HepG2 (cell line): ENCODE data around the gene NECAB2. TPM values are rescaled to one million over a fixed set of nuclear protein-coding genes. Genes with fewer than 3 reads are reported as not detected.

Source experiments
- ATAC-seq: fragments of 200-7000 bp; cut with Tn5 transposase; 3 replicates; pipeline ENCODE4 v1.9.1; 2020; ENCODE audit warnings: mild to moderate bottlenecking, moderate library complexity
- BruUV-seq: library from RNA; stranded (reverse); fragments of 400-500 nt; replicated peaks from 2 replicates; lab custom pipeline; 2021; lab: Mats Ljungman, UMichigan
- CTCF ChIA-PET: fragments of 300-600 bp; formaldehyde crosslinking; extraction: SDS; loops from one replicate; lab custom pipeline; 2021; ENCODE audit warnings: low total read pairs, inconsistent platforms, low intra/inter-chr PET ratio; lab: Yijun Ruan, JAX
- POLR2A ChIA-PET: fragments of 350-600 bp; sonication (Branson Sonifier 250); formaldehyde crosslinking; loops from one replicate; lab custom pipeline; 2020; ENCODE audit warnings: antibody characterized with exemption, inconsistent platforms; lab: Yijun Ruan, JAX
- DNase-seq: peaks from one replicate; pipeline ENCODE4 v3.0.0-alpha.2; 2015; ENCODE audit warnings: low spot score
- FAIRE-seq: peaks from 3 replicates; lab custom pipeline; 2011; peaks lifted over from hg19 to GRCh38; lab: Jason Lieb, UNC
- H2AFZ ChIP-seq: one replicate; pipeline ENCODE4 v1.6.1; 2011; ENCODE audit warnings: low read length, inconsistent platforms
- H3K27ac ChIP-seq: fragments of 300-600 bp; 3 replicates; pipeline ENCODE4 v1.8.0; 2011; ENCODE audit warnings: mixed run types, mild to moderate bottlenecking, mixed read lengths, low read length, inconsistent platforms; ENCODE audit not compliant: insufficient read depth; ENCODE audit errors: extremely low read length
- H3K27me3 ChIP-seq, 2 experiments: fragments of 200-600 bp in 1 of 2; 2 replicates in 1 of 2; 3 replicates in 1 of 2; pipeline versions ENCODE4 v1.6.0 to v1.8.0; 2011; ENCODE audit warnings: low read length in 2 of 2, mild to moderate bottlenecking in 2 of 2, moderate library complexity in 2 of 2, inconsistent platforms in 1 of 2; ENCODE audit not compliant: insufficient read depth in 2 of 2, control insufficient read depth in 1 of 2
- H3K36me3 ChIP-seq, 2 experiments: fragments of 200-600 bp in 1 of 2; replicated peaks in 1 of 2; 2 replicates in 1 of 2; 3 replicates in 1 of 2; pipeline versions ENCODE4 v1.5.1 to v1.8.0; 2011; ENCODE audit warnings: low read length in 2 of 2, inconsistent platforms in 1 of 2; ENCODE audit not compliant: insufficient read depth in 2 of 2, control insufficient read depth in 1 of 2
- H3K4me1 ChIP-seq: 2 replicates; pipeline ENCODE4 v1.5.1; 2012; ENCODE audit warnings: low read length, inconsistent platforms; ENCODE audit not compliant: insufficient read depth
- H3K4me2 ChIP-seq: 2 replicates; pipeline ENCODE4 v1.6.0; 2011; ENCODE audit warnings: low read depth, low read length, inconsistent platforms
- H3K4me3 ChIP-seq, 3 experiments: fragments of 200-600 bp in 1 of 3; sonication (generic), shearing (Covaris generic) in 1 of 3; replicated peaks in 1 of 3; 2 replicates each; pipeline ENCODE4 v1.5.1; 2011 to 2016; ENCODE audit warnings: low read length in 3 of 3, inconsistent platforms in 2 of 3, low read depth in 2 of 3, mild to moderate bottlenecking in 2 of 3, control low read depth in 1 of 3, mixed read lengths in 1 of 3; ENCODE audit not compliant: insufficient read depth in 1 of 3
- H3K79me2 ChIP-seq: one replicate; pipeline ENCODE4 v1.6.1; 2011; ENCODE audit warnings: low read length, inconsistent platforms; ENCODE audit not compliant: insufficient read depth
- H3K9ac ChIP-seq: 2 replicates; pipeline ENCODE4 v1.6.0; 2011; ENCODE audit warnings: mild to moderate bottlenecking, low read depth, low read length, inconsistent platforms; ENCODE audit not compliant: insufficient read depth
- H3K9me3 ChIP-seq: 2 replicates; pipeline ENCODE4 v1.5.1; 2012; ENCODE audit warnings: mild to moderate bottlenecking, low read length
- H4K20me1 ChIP-seq: 2 replicates; pipeline ENCODE4 v1.6.0; 2011; ENCODE audit warnings: inconsistent platforms, mild to moderate bottlenecking, low read length, moderate library complexity; ENCODE audit not compliant: insufficient read depth
- ARNT ChIP-seq: fragments of 450-650 bp; IDR thresholded peaks from 2 replicates; pipeline ENCODE4 v1.6.1; 2017
- CCAR2 ChIP-seq: fragments of 200-400 bp; formaldehyde crosslinking; optimal IDR thresholded peaks from 2 replicates; pipeline ENCODE3; 2018; ENCODE audit warnings: low read depth, mild to moderate bottlenecking, low read length, moderate library complexity
- ERF ChIP-seq: IDR thresholded peaks from 2 replicates; pipeline ENCODE4 v1.6.1; 2018; ENCODE audit warnings: missing biosample characterization, missing genetic modification reagents
- GPN1 ChIP-seq: sonication (generic); formaldehyde crosslinking; IDR thresholded peaks from 2 replicates; pipeline ENCODE4 v1.5.1; 2020; ENCODE audit warnings: missing genetic modification reagents, borderline replicate concordance
- HNF4A ChIP-seq: sonication (generic); formaldehyde crosslinking; IDR thresholded peaks from 2 replicates; pipeline ENCODE4 v1.4.0; 2020; ENCODE audit warnings: missing genetic modification reagents
- HNF4G ChIP-seq, 2 experiments: sonication (generic) in 1 of 2; formaldehyde crosslinking in 1 of 2; IDR thresholded peaks; 2 replicates each; pipeline versions ENCODE4 v1.4.0 to v1.6.1; 2011 to 2020; ENCODE audit warnings: borderline replicate concordance in 2 of 2, low read depth in 2 of 2, mild to moderate bottlenecking in 2 of 2, low read length in 1 of 2, missing genetic modification reagents in 1 of 2, moderate library complexity in 1 of 2
- NFATC3 ChIP-seq: sonication (generic); formaldehyde crosslinking; IDR thresholded peaks from 2 replicates; pipeline ENCODE4 v1.5.1; 2020; ENCODE audit warnings: mild to moderate bottlenecking, missing genetic modification reagents
- NR2F2 ChIP-seq: IDR thresholded peaks from 2 replicates; pipeline ENCODE4 v1.6.1; 2012; ENCODE audit warnings: low read depth, inconsistent platforms, borderline replicate concordance
- NR3C1 ChIP-seq: sonication (generic); formaldehyde crosslinking; IDR thresholded peaks from 2 replicates; pipeline ENCODE4 v1.4.0; 2020; ENCODE audit warnings: missing genetic modification reagents
- RFXAP ChIP-seq: sonication (generic); formaldehyde crosslinking; IDR thresholded peaks from 2 replicates; pipeline ENCODE4 v1.4.0; 2020; ENCODE audit warnings: missing genetic modification reagents, borderline replicate concordance
- SMAD3 ChIP-seq: sonication (generic); formaldehyde crosslinking; IDR thresholded peaks from 2 replicates; pipeline ENCODE4 v1.4.0; 2020; ENCODE audit warnings: missing genetic modification reagents
- THYN1 ChIP-seq: sonication (generic); formaldehyde crosslinking; IDR thresholded peaks from 2 replicates; pipeline ENCODE4 v1.8.1; 2023; ENCODE audit warnings: low read depth, mild to moderate bottlenecking, moderate library complexity, missing genetic modification reagents, borderline replicate concordance
- ZKSCAN1 ChIP-seq: fragments of 150-350 bp; IDR thresholded peaks from 2 replicates; pipeline ENCODE4 v1.6.1; 2014; ENCODE audit warnings: low read length
- ZMYM2 ChIP-seq: sonication (generic); formaldehyde crosslinking; IDR thresholded peaks from 2 replicates; pipeline ENCODE4 v1.8.0; 2022; ENCODE audit warnings: mild to moderate bottlenecking, missing genetic modification reagents
- ZNF264 ChIP-seq: sonication (generic); formaldehyde crosslinking; IDR thresholded peaks from 2 replicates; pipeline ENCODE4 v1.4.0; 2020; ENCODE audit warnings: missing genetic modification reagents
- ZNF3 ChIP-seq: IDR thresholded peaks from 2 replicates; pipeline ENCODE4 v1.7.0; 2017; ENCODE audit warnings: inconsistent platforms
- ZNF326 ChIP-seq: sonication (generic); formaldehyde crosslinking; IDR thresholded peaks from 2 replicates; pipeline ENCODE4 v1.4.0; 2020; ENCODE audit warnings: missing genetic modification reagents, borderline replicate concordance
- WGBS: methylation state at CpG from one replicate; pipeline ENCODE4 v1.1.6; 2017; ENCODE audit warnings: low lambda C conversion rate; 5-methylcytosine and 5-hydroxymethylcytosine counted together
- in situ Hi-C: cut with HindIII; loops from 2 replicates; pipeline ENCODE4 v1.10.0; 2017; ENCODE audit warnings: low pct_unique_long_range_greater_than_20kb; ENCODE audit not compliant: extremely low pct_ligation_motif_present
- intact Hi-C: fragments of 100-400 bp; cut with micrococcal nuclease; formaldehyde crosslinking; loops from one replicate; pipeline ENCODE4 v1.10.0; 2022; ENCODE audit not compliant: unreplicated experiment
- polyA plus RNA-seq, 8 experiments: library from polyadenylated mRNA; depleted of rRNA in 3 of 8; stranded (reverse) in 7 of 8; unstranded in 1 of 8; fragments of >200 nt; fragmentation: Illumina TruSeq in 4 of 8; extraction: Trizol in 4 of 8; gene quantifications; 2 replicates each; pipeline versions ENCODE4 v1.2.1 to v1.2.3, GENCODE V29; 2011 to 2016; ENCODE audit warnings: low read depth in 4 of 8, missing spikeins in 1 of 8, mixed read lengths in 1 of 8; ENCODE audit not compliant: insufficient read depth in 1 of 8
- total RNA-seq, 5 experiments: library from RNA; depleted of rRNA; stranded (reverse); fragments of >200 nt; fragmentation: Illumina TruSeq; extraction: Trizol; gene quantifications; 2 replicates each; pipeline ENCODE4 v1.2.3, GENCODE V29; 2016; ENCODE audit warnings: low read depth in 1 of 5
- TF ChIP-seq, protein P1 (sequence below): IDR thresholded peaks from 2 replicates; pipeline ENCODE4 v1.4.0; 2020; ENCODE audit warnings: mild to moderate bottlenecking, missing genetic modification reagents
- TF ChIP-seq, protein P2 (sequence below): sonication (generic); formaldehyde crosslinking; IDR thresholded peaks from 2 replicates; pipeline ENCODE4 v1.4.0; 2020; ENCODE audit warnings: missing genetic modification reagents, mild to moderate bottlenecking, borderline replicate concordance
- TF ChIP-seq, protein P3 (sequence below): sonication (generic); formaldehyde crosslinking; IDR thresholded peaks from 2 replicates; pipeline ENCODE4 v1.5.0; 2020; ENCODE audit warnings: missing genetic modification reagents, mild to moderate bottlenecking, borderline replicate concordance

Gene NECAB2
- total and polyA plus RNA-seq, 2 of the 13 experiments (the other 11 are each of a cell fraction or from before 2014, with no cell fraction given): 0.21 to 0.49 TPM

DNA sequence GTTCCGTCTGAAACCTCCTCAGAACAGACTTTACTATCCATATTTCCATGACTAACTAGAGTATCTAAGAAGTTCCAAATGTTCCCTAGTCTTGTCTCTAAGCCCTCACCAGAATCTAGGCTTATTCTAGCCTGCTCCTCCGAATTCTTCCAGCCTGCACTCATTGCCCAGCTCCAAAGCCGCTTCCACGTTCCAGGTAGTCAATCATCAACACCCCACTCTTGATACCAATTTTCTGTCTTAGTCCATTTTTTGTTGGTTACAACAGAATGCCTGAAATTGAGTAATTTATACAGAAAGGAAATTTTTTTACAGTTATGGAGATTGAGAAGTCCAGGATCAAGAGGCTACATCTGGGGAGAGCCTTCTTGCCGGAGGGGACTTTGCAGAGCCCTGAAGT, 53.4 kb downstream of the NECAB2 start:
- BruUV-seq: no TSS peak
- no peak overlapping the region for H2AFZ ChIP-seq
- ChIA-PET CTCF (no interaction called here), POLR2A (no interaction called here)
- no peak overlapping the region for H3K9ac ChIP-seq
- FAIRE-seq: no peak
- no peak overlapping the region for H3K27ac ChIP-seq
- H3K79me2 ChIP-seq: no peaks in the 10 kb centered on the region
- peaks cover 54% of the 10 kb centered on the region for H3K4me1 ChIP-seq
- WGBS: 57% methylated on average over 5 of the region's 5 CpGs
- no peak overlapping the region for H3K4me2 ChIP-seq
- H3K9me3 ChIP-seq: peaks cover 23% of the 10 kb centered on the region
- no peaks in the 10 kb centered on the region for H3K27me3 ChIP-seq
- intact Hi-C loops (no loop called here), in situ Hi-C loops (no loop called here)
- no peaks in the 10 kb centered on the region for H3K36me3 ChIP-seq
- ATAC-seq: no peak
- H3K4me3 ChIP-seq: no peak overlapping the region
- no peaks in the 10 kb centered on the region for H4K20me1 ChIP-seq
- DNase-seq: no peak
- TF ChIP-seq NR2F2 (no peak), RFXAP (CRISPR knock-in tag) (no peak), SMAD3 (CRISPR knock-in tag) (no peak), NR3C1 (no peak), HNF4A (CRISPR knock-in tag) (no peak), CCAR2 (no peak), HNF4G (IDR thresholded peaks at IDR 0.05; ENCODE audit: borderline replicate concordance, low read depth, low read length) (no peak), HNF4G (CRISPR knock-in tag; IDR thresholded peaks at IDR 0.05; ENCODE audit: borderline replicate concordance, low read depth) (no peak), GPN1 (CRISPR knock-in tag) (no peak), ZMYM2 (CRISPR knock-in tag) (no peak), ZNF326 (CRISPR knock-in tag) (no peak), ERF (CRISPR knock-in tag) (no peak), ZKSCAN1 (no peak), NFATC3 (CRISPR knock-in tag) (no peak), ZNF264 (no peak), ZNF3 (CRISPR knock-in tag) (no peak), ARNT (no peak), THYN1 (CRISPR knock-in tag) (no peak)
- TF ChIP-seq, protein P1, sequence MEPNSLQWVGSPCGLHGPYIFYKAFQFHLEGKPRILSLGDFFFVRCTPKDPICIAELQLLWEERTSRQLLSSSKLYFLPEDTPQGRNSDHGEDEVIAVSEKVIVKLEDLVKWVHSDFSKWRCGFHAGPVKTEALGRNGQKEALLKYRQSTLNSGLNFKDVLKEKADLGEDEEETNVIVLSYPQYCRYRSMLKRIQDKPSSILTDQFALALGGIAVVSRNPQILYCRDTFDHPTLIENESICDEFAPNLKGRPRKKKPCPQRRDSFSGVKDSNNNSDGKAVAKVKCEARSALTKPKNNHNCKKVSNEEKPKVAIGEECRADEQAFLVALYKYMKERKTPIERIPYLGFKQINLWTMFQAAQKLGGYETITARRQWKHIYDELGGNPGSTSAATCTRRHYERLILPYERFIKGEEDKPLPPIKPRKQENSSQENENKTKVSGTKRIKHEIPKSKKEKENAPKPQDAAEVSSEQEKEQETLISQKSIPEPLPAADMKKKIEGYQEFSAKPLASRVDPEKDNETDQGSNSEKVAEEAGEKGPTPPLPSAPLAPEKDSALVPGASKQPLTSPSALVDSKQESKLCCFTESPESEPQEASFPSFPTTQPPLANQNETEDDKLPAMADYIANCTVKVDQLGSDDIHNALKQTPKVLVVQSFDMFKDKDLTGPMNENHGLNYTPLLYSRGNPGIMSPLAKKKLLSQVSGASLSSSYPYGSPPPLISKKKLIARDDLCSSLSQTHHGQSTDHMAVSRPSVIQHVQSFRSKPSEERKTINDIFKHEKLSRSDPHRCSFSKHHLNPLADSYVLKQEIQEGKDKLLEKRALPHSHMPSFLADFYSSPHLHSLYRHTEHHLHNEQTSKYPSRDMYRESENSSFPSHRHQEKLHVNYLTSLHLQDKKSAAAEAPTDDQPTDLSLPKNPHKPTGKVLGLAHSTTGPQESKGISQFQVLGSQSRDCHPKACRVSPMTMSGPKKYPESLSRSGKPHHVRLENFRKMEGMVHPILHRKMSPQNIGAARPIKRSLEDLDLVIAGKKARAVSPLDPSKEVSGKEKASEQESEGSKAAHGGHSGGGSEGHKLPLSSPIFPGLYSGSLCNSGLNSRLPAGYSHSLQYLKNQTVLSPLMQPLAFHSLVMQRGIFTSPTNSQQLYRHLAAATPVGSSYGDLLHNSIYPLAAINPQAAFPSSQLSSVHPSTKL (CRISPR knock-in tag): no peak
- TF ChIP-seq, protein P2, sequence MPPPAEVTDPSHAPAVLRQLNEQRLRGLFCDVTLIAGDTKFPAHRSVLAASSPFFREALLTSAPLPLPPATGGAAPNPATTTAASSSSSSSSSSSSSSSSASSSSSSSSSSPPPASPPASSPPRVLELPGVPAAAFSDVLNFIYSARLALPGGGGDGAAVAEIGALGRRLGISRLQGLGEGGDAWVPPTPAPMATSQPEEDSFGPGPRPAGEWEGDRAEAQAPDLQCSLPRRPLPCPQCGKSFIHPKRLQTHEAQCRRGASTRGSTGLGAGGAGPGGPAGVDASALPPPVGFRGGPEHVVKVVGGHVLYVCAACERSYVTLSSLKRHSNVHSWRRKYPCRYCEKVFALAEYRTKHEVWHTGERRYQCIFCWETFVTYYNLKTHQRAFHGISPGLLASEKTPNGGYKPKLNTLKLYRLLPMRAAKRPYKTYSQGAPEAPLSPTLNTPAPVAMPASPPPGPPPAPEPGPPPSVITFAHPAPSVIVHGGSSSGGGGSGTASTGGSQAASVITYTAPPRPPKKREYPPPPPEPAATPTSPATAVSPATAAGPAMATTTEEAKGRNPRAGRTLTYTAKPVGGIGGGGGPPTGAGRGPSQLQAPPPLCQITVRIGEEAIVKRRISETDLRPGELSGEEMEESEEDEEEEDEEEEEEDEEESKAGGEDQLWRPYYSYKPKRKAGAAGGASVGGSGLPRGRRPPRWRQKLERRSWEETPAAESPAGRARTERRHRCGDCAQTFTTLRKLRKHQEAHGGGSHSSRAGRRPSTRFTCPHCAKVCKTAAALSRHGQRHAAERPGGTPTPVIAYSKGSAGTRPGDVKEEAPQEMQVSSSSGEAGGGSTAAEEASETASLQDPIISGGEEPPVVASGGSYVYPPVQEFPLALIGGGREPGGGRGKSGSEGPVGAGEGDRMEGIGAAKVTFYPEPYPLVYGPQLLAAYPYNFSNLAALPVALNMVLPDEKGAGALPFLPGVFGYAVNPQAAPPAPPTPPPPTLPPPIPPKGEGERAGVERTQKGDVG: no peak
- TF ChIP-seq, protein P3, sequence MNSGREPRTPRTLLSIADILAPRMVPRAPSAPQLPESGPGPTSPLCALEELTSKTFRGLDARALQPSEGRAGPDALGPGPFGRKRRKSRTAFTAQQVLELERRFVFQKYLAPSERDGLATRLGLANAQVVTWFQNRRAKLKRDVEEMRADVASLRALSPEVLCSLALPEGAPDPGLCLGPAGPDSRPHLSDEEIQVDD (CRISPR knock-in tag): no peak
